HT-29 (cell line): ENCODE data around the gene COG6. TPM values are rescaled to one million over a fixed set of nuclear protein-coding genes. Genes with fewer than 3 reads are reported as not detected.

ENCODE experiments used
- DNase-seq: peaks from one replicate; pipeline ENCODE4 v3.0.0-alpha.2; 2015; ENCODE audit warnings: low spot score
- total RNA-seq: library from RNA; depleted of rRNA; stranded (reverse); fragments of >200 nt; shearing (Covaris generic); gene quantifications from 2 replicates; pipeline ENCODE4 v1.2.3, GENCODE V29; 2014; rRNA removed

The COG6 gene
- 13.2 and 15.6 TPM in 2 replicates for total RNA-seq

GRCh38 chr13:39655569-39656324 lies at the start of gene COG6:
TSS of gene COG6 (plus strand) at chr13:39655662. CDS start at chr13:39655727, 65 bp downstream.
- peak; percentile 95 for DNase-seq

- no peak for DNase-seq
Observed at GRCh38 chr13:39605677-39606320, 49.7 kb upstream of the COG6 start.

- DNase-seq = no peak
Observed at GRCh38 chr13:39607876-39608275, 47.6 kb upstream of the COG6 start.

- DNase-seq = peak; percentile 75
Observed at GRCh38 chr13:39612023-39612637, 43.3 kb upstream of the COG6 start.

- DNase-seq = peak; percentile 79
Observed at GRCh38 chr13:39616087-39616694, 39.3 kb upstream of the COG6 start.

- DNase-seq = no peak
Observed at GRCh38 chr13:39618561-39618960, 36.9 kb upstream of the COG6 start.

- DNase-seq = no peak
Observed at GRCh38 chr13:39623466-39623865, 32.0 kb upstream of the COG6 start.

GRCh38 chr13:39631307-39631706 lies 24.2 kb upstream of the COG6 start:
- no peak for DNase-seq

- no peak for DNase-seq
Observed at GRCh38 chr13:39632994-39633393, 22.5 kb upstream of the COG6 start.

- DNase-seq = no peak
Observed at GRCh38 chr13:39635564-39635963, 19.9 kb upstream of the COG6 start.

- no peak for DNase-seq
Observed at GRCh38 chr13:39637890-39638289, 17.6 kb upstream of the COG6 start.

- DNase-seq = no peak
Observed at GRCh38 chr13:39641645-39642044, 13.8 kb upstream of the COG6 start.

- no peak for DNase-seq
Observed at GRCh38 chr13:39646122-39646521, 9.3 kb upstream of the COG6 start.

GRCh38 chr13:39655041-39655568 lies 357 bp upstream of the COG6 start:
- DNase-seq = peak; percentile 6

GRCh38 chr13:39656325-39656677 lies 839 bp downstream of the COG6 start:
- DNase-seq = peak; percentile 37

GRCh38 chr13:39663508-39663907 lies 8.0 kb downstream of the COG6 start:
- DNase-seq = no peak

GRCh38 chr13:39663958-39664357 lies 8.5 kb downstream of the COG6 start:
- DNase-seq = no peak

- DNase-seq = no peak
Observed at GRCh38 chr13:39665763-39666162, 10.3 kb downstream of the COG6 start.

- no peak for DNase-seq
Observed at GRCh38 chr13:39670445-39670844, 15.0 kb downstream of the COG6 start.

GRCh38 chr13:39672378-39673132 lies 17.1 kb downstream of the COG6 start:
- DNase-seq = no peak

GRCh38 chr13:39675904-39676303 lies 20.4 kb downstream of the COG6 start:
- no peak for DNase-seq
